Loucy (cell line): ENCODE results near the gene SWI5.

Experiments
- H2AFZ ChIP-seq: fragments of 200-600 bp; sonication (generic); 2 replicates; pipeline ENCODE4 v1.6.0; 2016; ENCODE audit warnings: antibody characterized with exemption, mild to moderate bottlenecking, low read length, moderate library complexity
- H3F3A ChIP-seq: fragments of 200-600 bp; 2 replicates; pipeline ENCODE4 v1.6.0; 2016; ENCODE audit warnings: antibody characterized with exemption, low read depth, mild to moderate bottlenecking
- H3K27me3 ChIP-seq: fragments of 200-600 bp; sonication (generic); 2 replicates; pipeline ENCODE4 v1.6.1; 2014; ENCODE audit warnings: low read length, mild to moderate bottlenecking; ENCODE audit not compliant: insufficient read depth, poor library complexity, severe bottlenecking
- H3K36me3 ChIP-seq: fragments of 200-600 bp; sonication (generic); 2 replicates; pipeline ENCODE4 v1.6.1; 2016; ENCODE audit warnings: low read length; ENCODE audit not compliant: insufficient read depth
- H3K4me1 ChIP-seq: fragments of 200-600 bp; sonication (generic); 2 replicates; pipeline ENCODE4 v1.5.1; 2014; ENCODE audit warnings: low read length, mild to moderate bottlenecking; ENCODE audit not compliant: insufficient read depth, poor library complexity, severe bottlenecking
- H3K4me2 ChIP-seq: fragments of 200-600 bp; sonication (generic); 2 replicates; pipeline ENCODE4 v1.6.0; 2014; ENCODE audit warnings: antibody characterized with exemption, low read length, low read depth, mild to moderate bottlenecking; ENCODE audit not compliant: poor library complexity, severe bottlenecking
- H3K4me3 ChIP-seq: fragments of 200-600 bp; sonication (generic); 2 replicates; pipeline ENCODE4 v1.5.1; 2014; ENCODE audit warnings: low read length, mild to moderate bottlenecking, mixed read lengths; ENCODE audit not compliant: poor library complexity, severe bottlenecking
- H3K79me2 ChIP-seq: fragments of 200-600 bp; sonication (generic); 2 replicates; pipeline ENCODE4 v1.6.1; 2014; ENCODE audit warnings: low read length; ENCODE audit not compliant: insufficient read depth
- H3K9ac ChIP-seq: fragments of 200-600 bp; sonication (generic); 2 replicates; pipeline ENCODE4 v1.6.0; 2014; ENCODE audit warnings: mild to moderate bottlenecking, low read depth, low read length, moderate library complexity; ENCODE audit not compliant: poor library complexity, severe bottlenecking
- H3K9me2 ChIP-seq: fragments of 200-600 bp; sonication (generic); replicated peaks from 2 replicates; pipeline ENCODE4 v1.6.1; 2016; ENCODE audit warnings: low read depth, low read length, mixed read lengths
- H3K9me3 ChIP-seq: fragments of 200-600 bp; sonication (generic); 2 replicates; pipeline ENCODE4 v1.6.1; 2014; ENCODE audit warnings: mild to moderate bottlenecking, antibody characterized with exemption, low read length, low read depth; ENCODE audit not compliant: insufficient read depth
- H4K20me1 ChIP-seq: fragments of 200-600 bp; sonication (generic); 2 replicates; pipeline ENCODE4 v1.6.0; 2014; ENCODE audit warnings: antibody characterized with exemption, low read length, mild to moderate bottlenecking; ENCODE audit not compliant: insufficient read depth, poor library complexity, severe bottlenecking
- EZH2phosphoT487 ChIP-seq: fragments of 200-600 bp; IDR thresholded peaks from 2 replicates; pipeline ENCODE4 v1.6.1; 2018; ENCODE audit warnings: antibody characterized with exemption, mild to moderate bottlenecking, moderate library complexity, borderline replicate concordance
- TF ChIP-seq, protein P1 (sequence below): fragments of 200-600 bp; sonication (generic); conservative IDR thresholded peaks from 2 replicates; pipeline ENCODE4 v1.5.1; 2014; ENCODE audit warnings: mild to moderate bottlenecking, antibody characterized with exemption, low read length

SWI5 gene

DNA sequence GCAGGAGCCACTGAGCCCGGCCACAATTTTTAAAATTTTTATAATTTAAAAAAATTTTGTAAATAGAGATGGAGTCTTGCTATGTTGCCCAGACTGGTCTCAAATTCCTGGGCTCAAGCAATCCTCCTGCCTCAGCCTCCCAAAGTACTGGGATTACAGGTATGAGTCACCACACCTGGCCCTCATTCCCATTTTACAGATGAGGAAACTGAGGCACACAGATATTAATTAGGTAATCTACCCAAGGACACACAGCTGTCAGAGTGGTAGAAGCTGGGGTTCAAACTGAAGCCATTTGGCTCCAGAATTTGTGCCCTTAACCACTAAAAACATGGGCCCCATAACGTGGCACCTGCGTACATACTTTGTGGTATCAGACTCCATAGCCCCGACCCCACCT is 38.6 kb downstream of the SWI5 start:
- no peaks in the 10 kb centered on the region for H3K9me2 ChIP-seq
- H3K9ac ChIP-seq = no peak overlapping the region
- H3K4me2 ChIP-seq = no peak overlapping the region
- peaks cover 33% of the 10 kb centered on the region; the same call in 1 of the 2 replicates for H3K36me3 ChIP-seq
- TF ChIP-seq EZH2phosphoT487 = no peak
- TF ChIP-seq, protein P1, sequence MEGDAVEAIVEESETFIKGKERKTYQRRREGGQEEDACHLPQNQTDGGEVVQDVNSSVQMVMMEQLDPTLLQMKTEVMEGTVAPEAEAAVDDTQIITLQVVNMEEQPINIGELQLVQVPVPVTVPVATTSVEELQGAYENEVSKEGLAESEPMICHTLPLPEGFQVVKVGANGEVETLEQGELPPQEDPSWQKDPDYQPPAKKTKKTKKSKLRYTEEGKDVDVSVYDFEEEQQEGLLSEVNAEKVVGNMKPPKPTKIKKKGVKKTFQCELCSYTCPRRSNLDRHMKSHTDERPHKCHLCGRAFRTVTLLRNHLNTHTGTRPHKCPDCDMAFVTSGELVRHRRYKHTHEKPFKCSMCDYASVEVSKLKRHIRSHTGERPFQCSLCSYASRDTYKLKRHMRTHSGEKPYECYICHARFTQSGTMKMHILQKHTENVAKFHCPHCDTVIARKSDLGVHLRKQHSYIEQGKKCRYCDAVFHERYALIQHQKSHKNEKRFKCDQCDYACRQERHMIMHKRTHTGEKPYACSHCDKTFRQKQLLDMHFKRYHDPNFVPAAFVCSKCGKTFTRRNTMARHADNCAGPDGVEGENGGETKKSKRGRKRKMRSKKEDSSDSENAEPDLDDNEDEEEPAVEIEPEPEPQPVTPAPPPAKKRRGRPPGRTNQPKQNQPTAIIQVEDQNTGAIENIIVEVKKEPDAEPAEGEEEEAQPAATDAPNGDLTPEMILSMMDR = no peak
- no peaks in the 10 kb centered on the region for H3F3A ChIP-seq
- no peak overlapping the region for H3K4me3 ChIP-seq
- no peaks in the 10 kb centered on the region for H3K4me1 ChIP-seq
- H4K20me1 ChIP-seq = no peaks in the 10 kb centered on the region
- H3K9me3 ChIP-seq = no peaks in the 10 kb centered on the region
- H2AFZ ChIP-seq = no peak overlapping the region
- H3K79me2 ChIP-seq = no peaks in the 10 kb centered on the region
- H3K27me3 ChIP-seq = no peaks in the 10 kb centered on the region

DNA sequence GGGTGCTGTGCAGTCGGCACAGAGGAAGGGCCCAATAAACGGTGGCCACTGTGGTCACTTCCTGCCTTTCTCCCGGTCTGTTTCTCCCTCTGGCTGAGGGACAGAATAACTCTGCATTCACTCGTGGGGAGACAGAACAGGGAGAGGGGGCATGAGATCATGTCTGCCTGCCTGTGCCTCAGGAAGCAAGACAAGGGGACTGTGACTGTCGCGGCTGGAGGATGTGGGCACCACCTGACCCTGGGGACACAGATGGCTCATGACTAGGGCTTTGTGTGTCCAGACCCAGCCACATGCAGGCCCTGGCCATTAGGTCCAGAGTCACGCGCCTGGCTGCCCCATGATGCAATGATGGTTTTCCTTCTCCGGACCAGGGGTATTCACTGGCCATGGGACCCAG is 40.3 kb downstream of the SWI5 start:
- TF ChIP-seq, protein P1 = no peak
- no peak for TF ChIP-seq EZH2phosphoT487
- Histone ChIP-seq H3K9me3 (no peaks in the 10 kb centered on the region), H3K9me2 (no peaks in the 10 kb centered on the region), H3K4me3 (no peak overlapping the region), H3K4me1 (peaks cover 6% of the 10 kb centered on the region), H3K79me2 (peaks cover 7% of the 10 kb centered on the region), H3K9ac (no peak overlapping the region), H3K36me3 (peaks cover 18% of the 10 kb centered on the region; the same call in 1 of the 2 replicates), H3F3A (no peaks in the 10 kb centered on the region), H3K4me2 (no peak overlapping the region), H4K20me1 (no peaks in the 10 kb centered on the region), H3K27me3 (no peaks in the 10 kb centered on the region), H2AFZ (no peak overlapping the region)

DNA sequence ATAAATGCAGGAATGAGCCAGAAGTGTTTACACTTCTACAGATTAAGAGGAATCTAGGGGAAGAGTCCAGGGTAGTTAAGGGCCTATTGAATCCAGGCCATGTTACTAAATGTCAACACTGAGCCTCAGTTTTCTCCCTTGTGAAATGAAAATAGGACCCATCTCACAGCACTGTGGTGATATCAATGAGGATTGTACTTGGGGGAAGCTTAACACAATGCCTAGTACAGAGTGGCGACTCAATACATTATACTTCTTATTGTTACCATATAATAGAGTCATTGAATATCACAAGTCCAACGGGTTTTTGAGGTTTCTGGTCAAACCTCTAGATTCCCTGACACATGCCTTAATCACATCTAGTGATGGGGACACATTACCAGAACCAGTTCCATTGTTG is 41.6 kb downstream of the SWI5 start:
- no peak overlapping the region for H2AFZ ChIP-seq
- no peak overlapping the region for H3K9ac ChIP-seq
- no peak for TF ChIP-seq EZH2phosphoT487
- TF ChIP-seq, protein P1 = no peak

More for the DNA sequence above, 41.6 kb downstream of the SWI5 start:
- Histone ChIP-seq H3K4me1 (peaks cover 8% of the 10 kb centered on the region), H3K4me2 (no peak overlapping the region), H3K27me3 (no peaks in the 10 kb centered on the region), H3K9me3 (no peaks in the 10 kb centered on the region), H3K4me3 (no peak overlapping the region), H3K9me2 (no peaks in the 10 kb centered on the region), H3F3A (no peaks in the 10 kb centered on the region), H3K79me2 (peaks cover 14% of the 10 kb centered on the region), H3K36me3 (peaks cover 18% of the 10 kb centered on the region; the same call in 1 of the 2 replicates), H4K20me1 (no peaks in the 10 kb centered on the region)
